NT2/D1 (cell line): ENCODE data around the gene ABCA1.
A peak's percentile ranks its signal among the peaks of the same experiment; 100 is the strongest.
"Not testable (repeated sequence)": the region's sequence is repeated elsewhere in the genome, so short reads cannot be mapped to it uniquely, and the experiment has no call there.

Experiments used
- DNase-seq: peaks from one replicate; pipeline ENCODE4 v3.0.0-alpha.2; 2011; ENCODE audit warnings: low read depth, low spot score
- H3K27me3 ChIP-seq: 2 replicates; pipeline ENCODE4 v1.6.0; 2011; ENCODE audit warnings: mild to moderate bottlenecking; ENCODE audit not compliant: insufficient read length, insufficient read depth
- H3K36me3 ChIP-seq: 2 replicates; pipeline ENCODE4 v1.6.1; 2011; ENCODE audit warnings: mild to moderate bottlenecking, low read length, mixed read lengths; ENCODE audit not compliant: insufficient read depth, insufficient read length
- H3K4me1 ChIP-seq: 2 replicates; pipeline ENCODE4 v1.5.1; 2011; ENCODE audit not compliant: insufficient read depth, insufficient read length
- H3K4me3 ChIP-seq: 2 replicates; pipeline ENCODE4 v1.5.1; 2011; ENCODE audit warnings: low read depth; ENCODE audit not compliant: insufficient read length
- H3K9ac ChIP-seq: 2 replicates; pipeline ENCODE4 v1.6.0; 2011; ENCODE audit warnings: low read depth; ENCODE audit not compliant: insufficient read length
- H3K9me3 ChIP-seq: 2 replicates; pipeline ENCODE4 v1.5.1; 2011; ENCODE audit warnings: mild to moderate bottlenecking, low read length; ENCODE audit not compliant: insufficient read depth
- SUZ12 ChIP-seq: IDR thresholded peaks from 2 replicates; pipeline ENCODE4 v1.6.1; 2011; ENCODE audit not compliant: insufficient read length, insufficient read depth; ENCODE audit errors: extremely low read depth
- YY1 ChIP-seq: IDR thresholded peaks from 2 replicates; pipeline ENCODE4 v1.6.1; 2011; ENCODE audit not compliant: insufficient read length, insufficient read depth
- ZNF274 ChIP-seq: IDR thresholded peaks from 2 replicates; pipeline ENCODE4 v1.6.1; 2011; ENCODE audit warnings: mild to moderate bottlenecking, low read depth, low read length

The ABCA1 gene, protein sequence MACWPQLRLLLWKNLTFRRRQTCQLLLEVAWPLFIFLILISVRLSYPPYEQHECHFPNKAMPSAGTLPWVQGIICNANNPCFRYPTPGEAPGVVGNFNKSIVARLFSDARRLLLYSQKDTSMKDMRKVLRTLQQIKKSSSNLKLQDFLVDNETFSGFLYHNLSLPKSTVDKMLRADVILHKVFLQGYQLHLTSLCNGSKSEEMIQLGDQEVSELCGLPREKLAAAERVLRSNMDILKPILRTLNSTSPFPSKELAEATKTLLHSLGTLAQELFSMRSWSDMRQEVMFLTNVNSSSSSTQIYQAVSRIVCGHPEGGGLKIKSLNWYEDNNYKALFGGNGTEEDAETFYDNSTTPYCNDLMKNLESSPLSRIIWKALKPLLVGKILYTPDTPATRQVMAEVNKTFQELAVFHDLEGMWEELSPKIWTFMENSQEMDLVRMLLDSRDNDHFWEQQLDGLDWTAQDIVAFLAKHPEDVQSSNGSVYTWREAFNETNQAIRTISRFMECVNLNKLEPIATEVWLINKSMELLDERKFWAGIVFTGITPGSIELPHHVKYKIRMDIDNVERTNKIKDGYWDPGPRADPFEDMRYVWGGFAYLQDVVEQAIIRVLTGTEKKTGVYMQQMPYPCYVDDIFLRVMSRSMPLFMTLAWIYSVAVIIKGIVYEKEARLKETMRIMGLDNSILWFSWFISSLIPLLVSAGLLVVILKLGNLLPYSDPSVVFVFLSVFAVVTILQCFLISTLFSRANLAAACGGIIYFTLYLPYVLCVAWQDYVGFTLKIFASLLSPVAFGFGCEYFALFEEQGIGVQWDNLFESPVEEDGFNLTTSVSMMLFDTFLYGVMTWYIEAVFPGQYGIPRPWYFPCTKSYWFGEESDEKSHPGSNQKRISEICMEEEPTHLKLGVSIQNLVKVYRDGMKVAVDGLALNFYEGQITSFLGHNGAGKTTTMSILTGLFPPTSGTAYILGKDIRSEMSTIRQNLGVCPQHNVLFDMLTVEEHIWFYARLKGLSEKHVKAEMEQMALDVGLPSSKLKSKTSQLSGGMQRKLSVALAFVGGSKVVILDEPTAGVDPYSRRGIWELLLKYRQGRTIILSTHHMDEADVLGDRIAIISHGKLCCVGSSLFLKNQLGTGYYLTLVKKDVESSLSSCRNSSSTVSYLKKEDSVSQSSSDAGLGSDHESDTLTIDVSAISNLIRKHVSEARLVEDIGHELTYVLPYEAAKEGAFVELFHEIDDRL (N-terminal part only)

DNA sequence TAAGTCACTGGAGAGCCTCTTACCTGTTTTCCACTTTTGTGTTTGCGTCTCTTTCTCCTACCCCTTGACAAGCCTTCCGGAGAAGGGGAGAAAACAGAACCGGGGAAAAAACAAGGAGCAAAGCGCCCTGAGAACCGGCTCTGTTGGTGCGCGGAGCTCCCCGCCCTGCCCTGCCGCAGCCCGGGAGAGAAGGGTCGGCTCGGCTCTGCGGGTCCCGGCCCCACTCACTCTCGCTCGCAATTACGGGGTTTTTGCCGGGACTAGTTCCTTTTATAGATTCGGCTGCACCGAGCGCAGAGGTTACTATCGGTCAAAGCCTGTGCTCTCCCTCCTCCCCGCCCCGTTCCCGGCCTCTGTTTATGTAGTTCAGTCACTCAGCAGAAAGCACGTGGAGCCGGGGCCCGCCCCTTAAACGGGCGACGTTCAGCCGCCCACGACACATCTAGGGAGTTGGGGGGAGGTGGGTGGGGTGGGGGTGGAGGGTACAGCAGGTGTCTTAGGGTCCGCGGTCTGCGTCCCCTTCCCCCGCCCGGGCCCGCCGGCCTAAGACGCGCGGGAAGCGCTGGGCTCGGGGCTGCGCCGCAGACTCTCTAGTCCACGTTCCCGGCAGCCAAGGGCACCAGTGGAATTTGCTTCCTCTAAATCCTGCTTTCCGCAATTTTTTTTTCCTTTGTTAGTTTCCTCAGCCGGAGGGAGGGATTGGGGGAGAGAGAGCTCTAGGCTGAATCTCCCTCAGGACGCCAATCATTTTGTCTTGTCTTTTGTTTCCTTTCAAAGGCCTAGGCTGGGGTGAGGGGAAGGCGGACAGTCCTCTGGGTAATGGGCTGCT, at the start of gene ABCA1:
Gene ABCA1 (minus strand): TSS at position 244 of the 829 bp plus-strand sequence. CDS start 24,476 bp downstream, outside the sequence.
- peak within 1 kb of the TSS; percentile 94 for H3K4me3 ChIP-seq
- peaks cover 6% of the 10 kb centered on the region for H3K27me3 ChIP-seq
- TF ChIP-seq YY1 (no peak), SUZ12 (no peak), ZNF274 (no peak)
- no peaks in the 10 kb centered on the region for H3K36me3 ChIP-seq
- no peaks in the 10 kb centered on the region for H3K9me3 ChIP-seq
- no peaks in the 10 kb centered on the region for H3K4me1 ChIP-seq
- peak within 1 kb of the TSS; percentile 92 for H3K9ac ChIP-seq
- peak; percentile 82 for DNase-seq

DNA sequence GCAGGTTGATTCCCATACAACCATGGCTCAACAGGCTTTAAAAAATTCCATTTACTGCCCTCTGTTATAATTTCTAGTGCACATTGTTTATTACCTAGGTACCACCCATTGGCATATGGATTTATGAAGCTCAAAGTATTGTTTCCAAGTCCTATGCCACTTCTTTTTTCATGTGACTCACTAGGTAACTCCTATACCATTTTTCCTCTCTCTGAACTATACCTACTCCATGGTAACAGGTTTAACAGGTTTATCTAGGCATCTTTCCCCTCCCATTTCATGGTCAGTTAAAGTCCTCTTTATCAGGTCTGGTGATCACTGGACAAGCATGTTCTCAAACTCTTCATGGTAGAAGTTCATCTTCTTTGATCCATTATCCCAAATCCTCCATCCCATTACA, 49.6 kb upstream of the ABCA1 start:
- no peak for DNase-seq
- H3K9me3 ChIP-seq: no peaks in the 10 kb centered on the region

DNA sequence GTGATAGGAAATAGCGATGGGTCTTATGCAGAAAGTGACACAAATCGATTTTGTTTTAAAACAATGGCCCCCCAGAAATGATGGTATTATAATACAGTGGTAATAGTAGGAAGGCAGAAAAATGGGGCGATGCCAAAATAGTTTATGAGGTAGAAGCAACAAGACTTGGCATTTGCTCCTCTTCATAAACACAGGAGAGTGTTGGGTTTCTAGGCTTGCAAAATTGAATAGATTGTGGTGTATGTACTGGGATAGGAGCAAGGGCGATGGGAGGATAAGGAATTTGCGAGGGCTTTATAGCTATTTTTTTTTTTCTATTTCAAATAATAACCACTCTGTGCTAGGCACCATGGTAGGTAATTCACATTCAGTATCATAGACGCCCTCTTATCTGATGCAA, 49.2 kb upstream of the ABCA1 start:
- no peak for TF ChIP-seq YY1
- no peak for TF ChIP-seq SUZ12
- TF ChIP-seq ZNF274: no peak
- Histone ChIP-seq H3K36me3 (no peaks in the 10 kb centered on the region), H3K9ac (no peak overlapping the region), H3K9me3 (no peaks in the 10 kb centered on the region), H3K27me3 (no peaks in the 10 kb centered on the region), H3K4me1 (no peaks in the 10 kb centered on the region), H3K4me3 (no peak overlapping the region)
- DNase-seq: no peak

More for the DNA sequence above, 49.6 kb upstream of the ABCA1 start:
- no peaks in the 10 kb centered on the region for H3K27me3 ChIP-seq
- H3K9ac ChIP-seq: no peak overlapping the region
- TF ChIP-seq ZNF274 (no peak), YY1 (no peak), SUZ12 (no peak)
- no peaks in the 10 kb centered on the region for H3K4me1 ChIP-seq
- no peaks in the 10 kb centered on the region for H3K36me3 ChIP-seq
- no peak overlapping the region for H3K4me3 ChIP-seq

DNA sequence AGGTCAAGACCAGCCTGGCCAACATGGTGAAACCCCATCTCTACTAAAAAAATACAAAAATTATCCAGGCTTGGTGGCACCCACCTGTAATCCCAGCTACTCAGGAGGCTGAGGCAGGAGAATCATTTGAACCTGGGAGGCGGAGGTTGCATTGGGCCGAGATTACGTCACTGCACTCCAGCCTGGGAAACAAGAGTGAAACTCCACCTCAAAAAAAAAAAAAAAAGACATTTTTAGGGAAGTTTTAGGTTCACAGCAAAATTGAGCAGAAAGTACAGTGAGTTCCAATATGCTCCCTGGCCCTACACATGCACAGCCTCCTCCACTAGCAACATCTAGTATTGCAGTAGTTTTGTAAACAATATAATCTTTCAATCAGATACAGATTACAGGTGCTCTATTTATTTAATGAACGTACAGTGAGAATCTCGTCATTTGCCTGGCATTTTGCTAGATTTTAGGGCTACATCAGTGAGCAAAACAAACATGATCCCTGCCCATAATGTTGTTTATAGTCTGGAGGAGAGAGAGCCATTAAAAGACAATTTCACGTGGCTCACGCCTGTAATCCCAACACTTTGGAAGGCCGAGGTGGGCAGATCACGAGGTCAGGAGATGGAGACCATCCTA, 48.1 kb upstream of the ABCA1 start:
- H3K4me3 ChIP-seq, H3K27me3 ChIP-seq, H3K9me3 ChIP-seq, H3K4me1 ChIP-seq, DNase-seq, H3K9ac ChIP-seq, H3K36me3 ChIP-seq: not testable (repeated sequence)

DNA sequence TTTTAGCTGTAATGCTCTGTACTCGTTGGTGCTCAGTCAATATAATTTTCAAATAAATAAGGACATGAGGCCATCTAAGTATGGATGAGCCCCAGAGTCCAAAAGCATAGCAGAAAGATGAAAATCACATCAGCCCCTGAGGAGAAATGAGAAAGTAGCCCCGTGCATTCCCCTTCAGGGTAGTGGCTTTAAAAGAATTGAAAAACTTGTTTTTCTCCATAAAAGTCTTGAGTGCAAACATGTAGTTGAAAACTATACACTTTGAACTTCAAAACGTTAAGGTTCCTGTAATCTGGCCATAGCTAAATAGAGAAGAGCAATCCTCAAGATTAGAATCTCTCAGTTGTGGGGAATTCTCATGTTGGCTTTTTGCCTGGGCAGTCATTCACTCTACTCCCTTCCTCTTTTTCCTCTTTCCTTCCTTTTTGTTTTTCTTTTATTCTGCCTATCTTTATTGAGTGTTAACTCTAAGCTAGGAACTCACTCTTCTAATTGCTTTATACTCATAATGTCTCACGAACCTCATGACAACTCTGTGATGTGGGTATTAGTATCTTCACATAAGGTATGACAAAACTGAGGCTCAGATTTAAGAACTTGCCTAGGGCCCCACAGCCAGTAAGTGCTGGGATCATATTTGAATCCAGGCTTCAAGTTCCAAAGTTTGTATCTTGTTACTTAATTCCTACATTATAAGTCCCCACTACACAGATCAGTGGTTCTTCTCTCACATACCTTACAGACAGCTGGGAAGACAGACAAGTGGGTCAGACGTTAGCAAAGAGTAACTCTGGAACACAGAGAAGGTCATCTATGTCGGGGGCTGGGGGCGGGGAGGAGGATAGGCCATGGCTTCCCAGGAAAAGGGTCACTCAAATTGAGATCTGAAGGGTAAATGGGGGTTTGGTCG, 46.4 kb upstream of the ABCA1 start:
- TF ChIP-seq SUZ12 (no peak), YY1 (no peak), ZNF274 (no peak)
- H3K9me3 ChIP-seq: no peaks in the 10 kb centered on the region
- H3K4me3 ChIP-seq: no peak overlapping the region
- peaks cover 6% of the 10 kb centered on the region for H3K4me1 ChIP-seq
- no peaks in the 10 kb centered on the region for H3K36me3 ChIP-seq
- DNase-seq: no peak
- no peaks in the 10 kb centered on the region for H3K27me3 ChIP-seq
- H3K9ac ChIP-seq: no peak overlapping the region

DNA sequence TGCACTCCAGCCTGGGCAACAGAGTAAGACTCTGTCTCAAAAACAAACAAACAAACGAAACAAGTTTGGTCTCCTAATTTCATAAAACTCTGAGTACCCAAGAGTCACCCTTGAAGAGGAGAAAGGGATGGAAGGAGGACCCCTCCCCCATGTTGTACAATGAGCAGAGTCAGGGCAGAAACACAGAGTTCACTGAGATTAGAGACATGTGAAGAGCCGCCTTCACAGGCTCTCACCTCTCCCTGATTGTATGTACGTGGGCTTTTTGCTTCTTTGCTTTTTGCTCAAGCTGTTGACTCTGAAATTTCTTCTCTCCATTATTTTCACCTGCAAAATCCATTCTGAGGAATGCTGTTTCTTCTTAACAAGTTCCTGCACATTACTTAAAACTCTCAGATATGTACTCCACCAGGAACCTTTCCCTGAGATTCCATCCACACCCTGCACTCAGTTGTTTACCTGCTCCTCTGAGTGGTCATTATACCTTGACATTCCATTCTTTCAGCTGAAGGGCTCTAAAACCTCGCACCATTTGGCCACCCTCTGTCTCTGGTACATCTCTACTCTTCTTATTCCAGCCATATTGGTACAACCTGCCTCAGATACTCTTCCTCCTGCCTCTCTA, 44.4 kb upstream of the ABCA1 start:
- DNase-seq: no peak
- Histone ChIP-seq H3K9me3 (no peaks in the 10 kb centered on the region), H3K4me1 (peaks cover 6% of the 10 kb centered on the region), H3K9ac (no peak overlapping the region), H3K36me3 (no peaks in the 10 kb centered on the region), H3K4me3 (no peak overlapping the region), H3K27me3 (no peaks in the 10 kb centered on the region)
- TF ChIP-seq YY1: no peak
- no peak for TF ChIP-seq SUZ12
- no peak for TF ChIP-seq ZNF274
